ENCODE measurements around the gene SH3D21. TPM values are rescaled to one million over a fixed set of nuclear protein-coding genes. Genes with fewer than 3 reads are reported as not detected.

SH3D21 gene
- total RNA-seq: 1 to 10 TPM in 2 of 6 donors, under 1 TPM in 4; 0.41 to 1.7 (median 0.58) TPM
- 1 to 10 TPM; 1.7 to 2.6 TPM for polyA plus RNA-seq

DNA sequence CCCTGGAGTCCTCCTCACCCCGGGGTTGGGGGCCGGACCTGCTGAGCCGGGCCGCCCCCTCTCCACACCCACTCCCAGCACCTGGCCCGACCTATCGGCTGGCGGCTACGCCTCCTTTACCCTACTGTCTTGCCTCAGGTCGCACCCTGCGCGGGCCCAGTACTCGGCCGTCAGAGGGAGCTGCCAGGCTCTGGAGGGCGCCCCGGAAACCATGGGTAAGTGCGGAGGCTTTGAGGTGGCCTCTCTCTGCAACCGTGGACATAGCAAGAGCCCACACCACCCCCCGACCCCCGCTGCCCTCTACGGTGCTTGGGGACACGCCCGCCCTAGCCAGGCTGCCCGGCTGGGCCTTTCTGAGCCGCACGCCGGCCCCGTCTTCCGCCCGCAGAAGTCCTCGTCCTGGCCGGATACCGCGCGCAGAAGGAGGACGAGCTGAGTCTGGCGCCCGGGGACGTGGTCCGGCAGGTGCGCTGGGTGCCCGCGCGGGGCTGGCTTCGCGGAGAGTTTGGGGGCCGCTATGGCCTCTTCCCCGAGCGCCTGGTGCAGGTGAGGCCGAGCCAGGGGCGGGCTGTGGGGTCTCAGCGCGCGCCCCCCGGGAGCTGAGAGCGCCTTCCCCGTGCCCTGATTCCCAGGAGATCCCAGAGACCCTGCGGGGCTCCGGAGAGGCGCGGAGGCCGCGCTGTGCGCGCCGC, at the start of gene SH3D21:
Gene SH3D21 (plus strand): TSS at position 159 of the 692 bp plus-strand sequence. CDS start 53 bp downstream, at position 212.
- peak; percentile 69 to 78 (median 76) for ATAC-seq
- Histone ChIP-seq H3K27ac (peak within 1 kb of the TSS; percentile 37 to 63 (median 58)), H3K4me3 (peak within 1 kb of the TSS; percentile 44 to 79 (median 68)), H3K4me1 (peaks cover 0 to 4% (median 0%) of the 10 kb centered on the region in 3 donors), H3K36me3 (peaks cover 0 to 22% (median 17%) of the 10 kb centered on the region in 3 donors), H3K9me3 (no peaks in the 10 kb centered on the region), H3K27me3 (no peaks in the 10 kb centered on the region)
- intact Hi-C loops (cut with DNase I): no loop called here
- FAIRE-seq: no peak
- WGBS, 2 donors: 3% methylated on average over 29 to 65 of the region's 65 CpGs
- peak; percentile 28 to 85 (median 60) for DNase-seq
- TF ChIP-seq, protein P1, sequence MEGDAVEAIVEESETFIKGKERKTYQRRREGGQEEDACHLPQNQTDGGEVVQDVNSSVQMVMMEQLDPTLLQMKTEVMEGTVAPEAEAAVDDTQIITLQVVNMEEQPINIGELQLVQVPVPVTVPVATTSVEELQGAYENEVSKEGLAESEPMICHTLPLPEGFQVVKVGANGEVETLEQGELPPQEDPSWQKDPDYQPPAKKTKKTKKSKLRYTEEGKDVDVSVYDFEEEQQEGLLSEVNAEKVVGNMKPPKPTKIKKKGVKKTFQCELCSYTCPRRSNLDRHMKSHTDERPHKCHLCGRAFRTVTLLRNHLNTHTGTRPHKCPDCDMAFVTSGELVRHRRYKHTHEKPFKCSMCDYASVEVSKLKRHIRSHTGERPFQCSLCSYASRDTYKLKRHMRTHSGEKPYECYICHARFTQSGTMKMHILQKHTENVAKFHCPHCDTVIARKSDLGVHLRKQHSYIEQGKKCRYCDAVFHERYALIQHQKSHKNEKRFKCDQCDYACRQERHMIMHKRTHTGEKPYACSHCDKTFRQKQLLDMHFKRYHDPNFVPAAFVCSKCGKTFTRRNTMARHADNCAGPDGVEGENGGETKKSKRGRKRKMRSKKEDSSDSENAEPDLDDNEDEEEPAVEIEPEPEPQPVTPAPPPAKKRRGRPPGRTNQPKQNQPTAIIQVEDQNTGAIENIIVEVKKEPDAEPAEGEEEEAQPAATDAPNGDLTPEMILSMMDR (IDR thresholded peaks at IDR 0.05): no peak

DNA sequence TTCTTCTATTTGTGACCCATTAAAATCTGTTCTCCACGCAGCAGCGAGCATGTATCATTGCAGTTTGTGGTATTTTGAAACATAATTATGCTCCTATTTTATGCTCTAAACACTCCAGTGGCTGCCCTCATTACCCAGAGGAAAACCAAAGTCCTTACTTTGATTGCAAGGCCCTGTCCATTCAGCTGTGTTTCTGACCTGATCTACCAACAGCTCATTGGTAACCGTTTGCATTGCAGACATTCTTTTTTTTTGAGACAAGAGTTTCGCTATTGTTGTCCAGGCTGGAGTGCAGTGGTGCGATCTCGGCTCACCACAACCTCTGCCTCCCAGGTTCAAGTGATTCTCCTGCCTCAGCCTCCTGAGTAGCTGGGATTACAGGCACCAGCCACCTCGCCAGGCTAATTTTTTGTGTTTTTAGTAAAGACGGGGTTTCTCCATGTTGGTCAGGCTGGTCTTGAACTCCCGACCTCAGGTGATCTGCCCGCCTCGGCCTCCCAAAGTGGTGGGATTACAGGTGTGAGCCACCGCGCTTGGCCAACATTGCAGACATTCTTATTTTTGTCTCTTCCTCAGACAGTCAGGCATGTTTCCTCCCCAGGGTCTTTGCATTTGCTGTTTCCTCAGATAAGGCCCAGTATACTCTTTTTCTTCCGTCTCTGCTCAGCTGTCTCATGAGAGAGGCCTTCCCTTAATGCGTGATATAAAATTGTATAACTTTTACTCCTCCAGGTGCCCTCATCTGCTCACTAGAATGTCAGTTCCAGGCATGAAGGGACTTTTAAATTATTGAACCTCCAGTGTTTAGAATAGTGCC, 49.4 kb upstream of the SH3D21 start:
- Histone ChIP-seq H3K27ac (peak overlapping the region in 1 of 4 donors; percentile 89), H3K9me3 (no peaks in the 10 kb centered on the region), H3K4me3 (no peak overlapping the region), H3K36me3 (no peaks in the 10 kb centered on the region), H3K27me3 (no peaks in the 10 kb centered on the region), H3K4me1 (peaks cover 26 to 45% (median 41%) of the 10 kb centered on the region in 3 donors)
- no peak for DNase-seq
- ATAC-seq: no peak
- TF ChIP-seq, protein P1 (IDR thresholded peaks at IDR 0.05): no peak
- FAIRE-seq: no peak
- intact Hi-C loops (cut with DNase I): no loop called here
- 81 to 83% methylated on average over 14 to 15 of the region's 15 CpGs for WGBS, 2 donors

DNA sequence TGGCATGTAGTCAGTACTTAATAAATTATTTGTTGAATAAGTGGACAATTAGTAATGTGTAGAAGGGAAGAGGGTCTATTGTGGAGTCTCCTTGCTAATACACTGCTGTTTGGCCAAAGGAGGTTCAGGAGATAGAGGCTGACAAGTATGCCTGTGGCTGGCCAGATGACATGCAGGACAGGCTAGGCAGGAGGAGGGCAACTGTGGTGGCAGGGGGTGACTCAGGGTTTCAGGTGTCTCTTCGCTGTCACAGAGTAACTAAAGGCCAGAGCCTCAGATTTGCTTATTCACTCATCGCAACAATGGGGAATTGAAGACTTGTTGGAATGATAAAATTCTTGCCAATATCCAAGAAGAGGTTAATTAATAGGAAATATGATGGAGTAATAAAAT, 48.8 kb upstream of the SH3D21 start:
- WGBS, 2 donors: 90 to 94% methylated on average over 2 of the region's 2 CpGs
- H3K4me1 ChIP-seq: peaks cover 20 to 39% (median 38%) of the 10 kb centered on the region in 3 donors
- no peak overlapping the region for H3K4me3 ChIP-seq
- FAIRE-seq (no peak), ATAC-seq (peak in 1 of 4 donors; percentile 10), DNase-seq (no peak)
- no peaks in the 10 kb centered on the region for H3K9me3 ChIP-seq
- TF ChIP-seq, protein P1 (IDR thresholded peaks at IDR 0.05): no peak
- peak overlapping the region in 2 of 4 donors; percentile 83 to 89 for H3K27ac ChIP-seq
- no peaks in the 10 kb centered on the region for H3K36me3 ChIP-seq
- intact Hi-C loops (cut with DNase I): no loop called here
- no peaks in the 10 kb centered on the region for H3K27me3 ChIP-seq

DNA sequence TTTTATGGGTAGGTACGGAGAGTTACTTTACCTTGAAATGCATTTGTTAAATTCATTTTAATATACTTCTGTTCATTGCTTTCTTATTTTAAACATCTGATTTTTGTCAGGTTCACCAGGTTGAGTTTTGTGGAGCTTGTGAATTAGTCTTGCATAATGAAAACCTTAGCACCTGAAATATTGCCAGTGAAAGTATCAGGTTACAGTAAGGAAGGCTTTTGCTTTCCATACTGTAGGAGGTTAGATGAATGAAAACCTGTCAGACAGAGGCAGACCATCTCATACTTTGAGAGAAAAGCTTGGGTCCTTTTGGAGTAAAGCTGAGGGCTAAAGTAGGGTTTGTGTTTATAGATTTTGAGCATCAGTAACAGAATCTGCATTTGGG, 47.2 kb upstream of the SH3D21 start:
- H3K27ac ChIP-seq: peak overlapping the region; percentile 52 to 89 (median 75)
- intact Hi-C loops (cut with DNase I): no loop called here

More for the DNA sequence above, 47.2 kb upstream of the SH3D21 start:
- TF ChIP-seq, protein P1 (IDR thresholded peaks at IDR 0.05): no peak
- ATAC-seq: peak; percentile 69 to 83 (median 82)
- WGBS, 2 donors: 11 to 30% methylated on average over 1 of the region's 1 CpG
- no peaks in the 10 kb centered on the region for H3K9me3 ChIP-seq
- H3K36me3 ChIP-seq: no peaks in the 10 kb centered on the region
- H3K4me3 ChIP-seq: no peak overlapping the region
- H3K27me3 ChIP-seq: no peaks in the 10 kb centered on the region
- no peak for FAIRE-seq
- no peak for DNase-seq
- H3K4me1 ChIP-seq: peaks cover 14 to 30% (median 28%) of the 10 kb centered on the region in 3 donors
